Umbilical cord (tissue), 2 donors: ENCODE measurements around the gene F2. TPM values are rescaled to one million over a fixed set of nuclear protein-coding genes. Genes with fewer than 3 reads are reported as not detected.
A peak's percentile ranks its signal among the peaks of the same experiment; 100 is the strongest.
"Not testable (repeated sequence)": the region's sequence is repeated elsewhere in the genome, so short reads cannot be mapped to it uniquely, and the experiment has no call there.

Experiments used
- DNase-seq: peaks from one replicate; pipeline ENCODE4 v3.0.0-alpha.2; 2015; ENCODE audit warnings: low spot score
- total RNA-seq: library from RNA; depleted of rRNA; stranded (reverse); fragments of >200 nt; gene quantifications from one replicate; pipeline ENCODE4 v1.2.3, GENCODE V29; 2014; ENCODE audit warnings: low replicate concordance; ENCODE audit not compliant: insufficient read depth

Gene F2
- total RNA-seq, 1 donor from 2014 or later, result not detected

- DNase-seq, result peak; percentile 33
Observed at GRCh38 chr11:46684367-46684766, 34.6 kb upstream of the F2 start.

DNA sequence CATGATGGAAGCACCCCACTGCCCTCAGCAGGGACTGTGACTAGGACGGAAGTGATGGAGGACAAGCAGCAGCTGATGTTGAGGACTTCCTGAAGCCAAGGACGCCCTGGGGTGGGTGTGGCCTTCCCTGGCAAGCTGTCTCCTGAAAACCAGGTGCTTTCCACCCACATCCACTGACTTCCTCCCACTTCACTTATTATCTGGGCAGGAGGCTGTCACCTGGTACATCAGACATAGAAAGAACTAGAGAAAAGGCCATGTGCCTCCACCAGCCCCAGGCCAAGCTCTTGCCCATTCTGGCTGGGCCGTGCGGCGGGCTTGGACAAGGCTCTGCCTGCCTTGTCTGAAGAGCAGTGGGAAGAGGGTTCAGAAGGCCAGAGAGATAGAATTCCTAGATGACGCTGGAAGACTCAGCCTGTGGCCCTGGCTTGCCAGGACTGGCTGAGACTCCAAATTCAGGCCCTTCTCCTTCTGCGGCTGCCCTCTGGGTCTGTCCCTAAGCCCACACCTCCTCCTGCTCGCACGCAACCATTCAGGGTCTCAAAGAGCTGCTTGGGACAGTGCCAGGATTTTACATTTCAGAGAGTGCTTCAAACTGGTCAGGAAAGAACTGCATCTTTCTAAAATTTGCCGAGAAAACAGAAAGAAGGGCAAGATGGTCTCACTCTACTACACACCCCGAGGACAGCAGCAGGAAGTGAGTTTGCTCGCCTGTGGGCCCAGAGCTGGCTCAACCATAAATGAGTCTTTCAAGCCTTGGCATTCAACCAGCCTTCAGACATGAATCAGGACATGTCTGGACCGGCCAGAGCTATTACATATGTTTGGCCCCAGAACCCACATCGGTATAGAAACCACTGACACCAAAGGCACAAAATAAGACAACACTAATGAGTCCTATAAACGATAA, 31.9 kb upstream of the F2 start:
- no peak for DNase-seq

- DNase-seq, result no peak
Observed at GRCh38 chr11:46690702-46691101, 28.3 kb upstream of the F2 start.

GRCh38 chr11:46692450-46692849, 26.6 kb upstream of the F2 start:
- no peak for DNase-seq

DNA sequence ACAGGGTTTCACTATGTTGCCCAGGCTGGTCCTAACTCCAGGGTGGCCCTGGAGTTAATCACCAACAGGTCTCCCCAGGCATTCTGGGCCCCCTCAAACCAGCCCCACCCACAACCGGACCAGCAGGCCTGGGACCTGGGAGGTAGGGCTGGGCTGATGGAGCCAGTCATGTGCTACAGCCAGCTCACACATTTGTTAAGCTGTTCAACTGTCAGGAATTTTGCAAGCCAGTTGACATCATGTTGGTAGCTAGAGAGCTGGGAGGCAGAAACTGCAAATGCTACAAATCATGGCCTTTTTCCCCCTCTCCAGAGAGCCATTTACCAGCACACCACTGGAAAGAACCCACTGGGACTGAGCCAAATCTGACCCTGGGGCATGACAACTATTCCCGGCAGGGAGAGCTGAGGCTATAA, 25.4 kb upstream of the F2 start:
- DNase-seq, result peak; percentile 54

DNA sequence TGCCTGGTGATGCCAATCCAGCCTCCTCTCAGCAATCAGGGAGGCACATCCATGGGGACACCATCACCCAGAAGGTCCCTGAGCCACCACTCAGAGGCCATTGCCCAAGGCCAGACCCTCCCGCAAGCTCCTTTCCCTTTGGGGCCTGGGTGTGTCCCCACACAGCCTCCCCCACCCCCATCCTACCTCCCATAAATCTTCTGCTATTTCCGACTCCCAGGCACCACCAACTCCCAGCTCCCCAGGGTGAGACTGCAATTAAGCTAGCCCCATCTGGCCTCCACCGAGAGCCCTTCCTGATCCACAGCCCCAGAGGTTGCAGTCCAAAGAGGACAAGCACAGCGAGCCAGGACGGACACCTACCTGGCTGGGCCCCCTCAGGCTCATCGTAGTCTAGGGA, 24.9 kb upstream of the F2 start:
- no peak for DNase-seq

DNA sequence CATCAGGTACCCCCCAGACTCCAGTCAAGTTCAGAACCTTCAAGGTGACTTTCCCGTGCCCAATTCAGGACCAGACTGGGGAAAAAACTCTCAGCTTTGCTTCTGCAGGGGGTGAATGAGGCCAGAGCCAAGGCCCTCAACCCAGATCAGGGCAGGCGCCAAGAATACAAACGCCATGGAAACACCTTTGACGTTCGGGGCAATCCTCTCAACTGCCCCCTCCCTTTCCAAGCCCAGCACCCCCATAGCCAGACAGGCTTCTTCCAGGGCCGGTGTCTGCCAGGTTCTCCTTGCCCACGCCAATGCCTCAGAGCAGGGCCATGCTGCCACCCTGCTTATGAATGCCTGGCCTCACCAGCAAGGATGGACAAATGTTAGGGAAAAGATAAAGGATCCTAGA, 24.4 kb upstream of the F2 start:
- no peak for DNase-seq

- DNase-seq, result no peak
Observed at GRCh38 chr11:46695345-46696211, 23.4 kb upstream of the F2 start.

DNA sequence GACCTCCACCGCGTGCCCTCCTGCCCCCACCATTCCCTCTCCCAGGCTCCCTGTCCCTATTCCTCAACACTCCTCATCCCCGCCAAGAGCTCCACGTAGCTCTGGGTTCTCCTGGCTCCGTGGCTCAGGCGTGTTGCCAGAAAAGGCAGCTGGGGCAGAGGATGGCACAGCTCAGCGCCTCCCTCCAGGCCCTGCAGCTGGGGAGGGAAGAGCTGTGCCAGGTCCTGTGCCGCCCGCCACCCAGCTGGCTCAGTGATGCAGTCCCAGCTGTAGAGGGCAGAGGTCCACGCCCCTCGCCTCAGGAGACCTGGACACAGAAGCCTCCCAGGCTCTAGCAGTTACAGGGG, 22.8 kb upstream of the F2 start:
- DNase-seq, result no peak

DNA sequence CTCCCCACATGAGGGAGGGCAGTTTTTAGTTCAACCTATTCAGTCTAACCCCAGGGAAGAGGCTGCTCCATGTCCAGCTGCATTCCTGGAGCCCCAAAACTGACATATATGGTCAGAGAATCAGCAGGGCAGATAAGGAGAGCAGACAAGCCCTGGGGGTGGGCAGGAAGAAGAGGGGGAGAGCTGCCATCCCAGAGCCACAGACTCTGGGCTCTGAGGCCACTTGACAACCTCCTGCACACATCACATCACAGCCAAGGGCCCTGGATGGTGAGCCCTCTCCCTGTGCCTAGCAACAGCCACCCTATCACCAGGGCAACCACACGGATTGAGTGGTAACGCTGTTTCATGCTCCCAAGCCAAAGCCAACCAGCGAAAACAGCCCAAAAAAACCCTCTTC, 21.7 kb upstream of the F2 start:
- DNase-seq, result peak; percentile 77

- no peak for DNase-seq
Observed at GRCh38 chr11:46697723-46698122, 21.3 kb upstream of the F2 start.

- DNase-seq, result no peak
Observed at GRCh38 chr11:46698597-46698996, 20.4 kb upstream of the F2 start.

DNA sequence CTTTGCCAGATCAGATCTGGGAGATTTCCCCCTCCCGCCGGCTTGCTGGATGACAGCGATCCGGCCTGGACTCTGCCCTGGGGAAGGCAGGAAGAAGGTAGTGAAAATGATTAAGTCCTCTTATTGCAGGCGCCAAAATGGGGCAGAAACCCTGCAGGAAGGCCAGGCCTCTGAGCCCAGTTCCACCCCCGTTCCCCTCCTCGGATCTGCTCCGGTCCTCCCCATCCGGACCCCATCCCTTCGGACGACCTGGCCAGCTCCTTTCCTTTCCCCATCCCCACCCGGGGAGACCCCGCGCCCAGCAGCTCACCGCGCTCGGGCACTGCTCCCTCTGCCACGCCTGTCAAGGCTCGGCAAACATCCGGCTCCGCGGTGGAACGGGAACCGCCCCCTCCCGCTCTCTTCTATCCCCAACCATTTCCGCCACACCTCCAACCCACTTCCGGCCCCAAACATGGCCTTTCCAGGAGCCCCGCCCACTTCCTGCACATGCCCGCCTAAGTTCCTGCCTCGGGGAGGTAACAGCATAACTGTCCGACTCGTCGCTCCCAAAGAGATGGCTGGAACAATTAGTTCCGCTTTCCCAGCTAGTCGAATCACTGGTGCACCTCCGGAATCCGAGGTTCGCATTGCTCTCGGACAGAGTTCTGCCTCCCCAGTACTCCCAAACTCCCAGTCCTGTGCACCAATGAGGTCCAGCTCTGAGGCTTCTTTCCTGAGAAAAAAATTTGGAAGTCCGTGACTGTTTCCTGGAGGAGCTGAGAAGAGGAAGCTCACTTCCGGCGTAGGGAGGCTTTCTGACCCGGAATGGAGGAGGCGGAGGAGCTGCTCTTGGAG, 18.6 kb upstream of the F2 start, which contains the start of the genes ARHGAP1 and ZNF408:
Gene ARHGAP1 (minus strand): TSS at position 379 of the 837 bp plus-strand sequence. CDS start 4,512 bp downstream, outside the sequence.
Gene ZNF408 (plus strand): TSS at position 791 of the 837 bp plus-strand sequence. CDS start 17 bp downstream, at position 808.
- peak; percentile 99 for DNase-seq

DNA sequence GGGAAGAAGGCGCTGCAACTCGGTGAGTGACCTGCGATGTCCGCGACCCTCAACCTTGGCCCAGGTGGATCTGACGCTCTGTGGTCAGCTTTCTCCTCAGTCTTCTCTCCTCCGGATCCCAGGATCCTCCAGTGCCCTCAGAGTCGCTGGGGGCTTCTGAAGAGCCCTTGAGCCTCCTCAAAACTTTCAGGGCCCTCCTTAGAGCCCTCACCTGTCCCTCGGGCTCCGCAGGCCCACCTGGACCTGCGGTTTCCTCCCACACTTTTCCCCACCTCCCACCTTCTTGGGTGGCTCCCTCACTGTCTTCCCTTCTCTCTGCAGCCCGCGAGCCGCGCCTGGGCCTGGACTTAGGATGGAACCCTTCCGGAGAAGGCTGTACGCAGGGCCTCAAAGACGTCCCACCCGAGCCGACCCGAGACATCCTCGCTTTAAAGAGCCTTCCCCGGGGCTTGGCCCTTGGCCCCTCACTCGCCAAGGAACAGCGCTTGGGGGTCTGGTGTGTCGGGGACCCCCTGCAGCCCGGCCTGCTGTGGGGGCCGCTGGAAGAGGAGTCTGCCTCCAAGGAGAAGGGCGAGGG, 17.8 kb upstream of the F2 start:
- no peak for DNase-seq

GRCh38 chr11:46705070-46705688, 13.8 kb upstream of the F2 start:
- no peak for DNase-seq

DNA sequence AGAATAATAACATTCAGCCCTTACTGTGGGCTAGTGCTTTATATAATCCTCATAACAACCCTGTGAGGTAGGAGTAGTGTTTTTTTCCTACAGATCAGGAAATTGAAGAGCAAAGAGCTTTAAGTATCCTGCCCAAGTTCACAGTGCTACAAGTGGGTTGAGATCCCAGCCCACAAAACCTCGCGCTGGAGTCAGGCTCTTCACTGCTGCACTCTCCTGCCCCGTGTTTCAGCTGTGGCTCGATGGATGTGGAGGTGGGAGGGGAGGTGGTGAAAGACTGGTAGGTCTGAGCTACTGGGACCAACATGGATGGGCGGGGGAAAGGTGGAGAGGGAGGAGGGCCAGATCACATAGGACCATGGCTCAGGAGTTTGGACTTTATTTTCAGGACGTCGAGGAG, 12.1 kb upstream of the F2 start:
- no peak for DNase-seq

- DNase-seq, result not testable (repeated sequence)
Observed at GRCh38 chr11:46709351-46709750, 9.7 kb upstream of the F2 start.

DNA sequence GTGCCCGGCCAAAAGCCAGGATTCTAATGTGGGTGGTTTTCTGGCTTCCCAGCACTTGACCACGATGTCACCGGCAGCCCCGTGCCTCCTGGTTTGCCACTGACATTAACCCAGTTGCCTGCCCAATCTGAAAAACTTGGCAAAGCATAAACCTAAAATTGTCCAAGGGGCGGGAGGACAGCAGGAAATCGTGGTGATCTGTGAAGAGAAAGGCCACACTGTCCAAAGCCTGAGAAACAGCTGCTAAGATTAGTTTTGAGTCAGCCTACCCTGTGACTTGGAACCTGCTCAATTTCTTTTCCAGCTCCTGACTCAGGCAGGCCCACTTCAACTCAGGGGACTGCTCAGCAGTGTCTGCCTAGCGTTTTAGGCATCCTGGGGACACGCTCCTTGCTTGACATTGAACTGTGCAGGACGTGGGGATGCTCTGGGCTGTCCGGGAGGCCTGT, 8.2 kb upstream of the F2 start:
- peak; percentile 83 for DNase-seq

DNA sequence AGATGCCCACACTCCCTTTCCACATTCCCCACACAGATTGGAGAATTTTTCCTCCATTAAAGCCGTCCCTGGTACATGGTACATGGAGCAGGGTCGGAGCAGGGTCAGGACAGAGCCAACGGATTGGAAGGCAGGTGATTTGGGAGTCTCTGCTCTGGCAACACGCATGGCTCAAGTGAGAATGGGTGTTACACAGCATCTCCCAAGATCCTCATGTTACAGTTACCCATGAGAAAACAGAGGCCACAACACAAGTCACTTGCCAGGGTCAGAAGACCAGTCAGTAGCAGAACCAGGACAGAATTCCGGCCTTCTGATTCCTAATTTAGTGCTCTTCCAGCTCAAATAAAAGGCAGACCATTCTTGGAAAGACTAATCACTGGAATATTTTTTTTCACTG, 7.7 kb upstream of the F2 start:
- no peak for DNase-seq

DNA sequence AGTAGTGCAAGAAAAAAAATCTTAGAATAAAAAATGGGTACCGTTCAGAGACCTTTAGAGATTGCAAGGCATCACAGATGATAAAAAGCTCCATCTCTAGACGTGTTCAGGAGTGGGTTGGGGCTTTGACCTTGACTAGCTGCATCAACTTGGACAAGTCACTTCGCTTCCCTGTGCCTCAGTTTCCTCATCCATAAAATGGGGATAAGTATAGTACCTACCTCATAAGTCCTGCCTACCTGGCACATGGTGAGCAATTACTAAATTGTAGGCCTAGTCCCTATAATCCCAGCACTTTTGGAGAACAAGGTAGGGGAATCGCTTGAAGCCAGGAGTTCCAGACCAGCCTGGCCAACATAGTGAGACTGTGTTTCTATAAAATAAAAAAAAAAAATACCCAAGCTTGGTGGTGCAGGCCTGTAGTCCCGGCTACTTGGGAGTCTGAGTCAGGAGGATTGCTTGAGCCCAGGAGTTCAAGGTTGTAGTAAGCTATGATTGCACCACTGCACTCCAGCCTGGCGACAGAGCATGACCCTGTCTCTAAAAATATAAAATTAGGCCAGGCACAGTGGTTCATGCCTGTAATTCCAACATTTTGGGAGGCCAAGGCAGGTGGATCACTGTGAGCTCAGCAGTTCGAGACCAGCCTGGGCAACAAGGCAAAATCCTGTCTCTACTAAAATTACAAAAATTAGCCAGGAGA, 6.0 kb upstream of the F2 start:
- DNase-seq, result no peak
